Fibroblast of lung (primary cell): ENCODE results near the gene KCTD16. TPM values are rescaled to one million over a fixed set of nuclear protein-coding genes. Genes with fewer than 3 reads are reported as not detected.
A peak's percentile ranks its signal among the peaks of the same experiment; 100 is the strongest.

Source experiments
- DNase-seq, 2 donors: peaks; one replicate each; pipeline versions ENCODE4 v3.0.0 to v3.0.0-alpha.2; 2010; ENCODE audit warnings: low read depth in 2 of 2
- H2AFZ ChIP-seq: 2 replicates; pipeline ENCODE4 v1.5.1; 2012; ENCODE audit warnings: low read length, control low read depth, inconsistent platforms
- H3K27ac ChIP-seq: 2 replicates; pipeline ENCODE4 v1.5.1; 2011; ENCODE audit warnings: low read length, control low read depth; ENCODE audit not compliant: insufficient read depth
- H3K27me3 ChIP-seq: 2 replicates; pipeline ENCODE4 v1.5.1; 2011; ENCODE audit warnings: mild to moderate bottlenecking, low read length; ENCODE audit not compliant: control insufficient read depth, insufficient read depth
- H3K36me3 ChIP-seq: 2 replicates; pipeline ENCODE4 v1.5.1; 2011; ENCODE audit warnings: low read length; ENCODE audit not compliant: control insufficient read depth, insufficient read depth
- H3K4me1 ChIP-seq: 2 replicates; pipeline ENCODE4 v1.5.1; 2011; ENCODE audit warnings: low read length; ENCODE audit not compliant: control insufficient read depth, insufficient read depth; ENCODE audit errors: extremely low read depth
- H3K4me2 ChIP-seq: 2 replicates; pipeline ENCODE4 v1.5.1; 2011; ENCODE audit warnings: low read length, control low read depth; ENCODE audit not compliant: insufficient read depth; ENCODE audit errors: extremely low read depth
- H3K4me3 ChIP-seq, 4 experiments: fragments of 200-600 bp in 1 of 4; sonication (generic) in 1 of 4; replicated peaks in 1 of 4; 2 replicates each; pipeline ENCODE4 v1.5.1; 2011 to 2016; ENCODE audit warnings: low read length in 4 of 4, low read depth in 3 of 4, mild to moderate bottlenecking in 3 of 4, control low read depth in 2 of 4, inconsistent platforms in 1 of 4, mixed read lengths in 1 of 4; ENCODE audit not compliant: insufficient read depth in 1 of 4; ENCODE audit errors: control extremely low read depth in 1 of 4
- H3K79me2 ChIP-seq: 2 replicates; pipeline ENCODE4 v1.5.1; 2012; ENCODE audit warnings: mild to moderate bottlenecking, low read length, inconsistent platforms; ENCODE audit not compliant: control insufficient read depth, insufficient read depth
- H3K9ac ChIP-seq: 2 replicates; pipeline ENCODE4 v1.5.1; 2011; ENCODE audit warnings: mild to moderate bottlenecking, low read length, control low read depth; ENCODE audit not compliant: insufficient read depth
- H3K9me3 ChIP-seq: 2 replicates; pipeline ENCODE4 v1.5.1; 2012; ENCODE audit warnings: low read depth, low read length; ENCODE audit not compliant: control insufficient read depth, insufficient read depth
- H4K20me1 ChIP-seq: 2 replicates; pipeline ENCODE4 v1.5.1; 2011; ENCODE audit warnings: low read length; ENCODE audit not compliant: control insufficient read depth, insufficient read depth; ENCODE audit errors: extremely low read depth
- CTCF ChIP-seq, 2 donors: IDR thresholded peaks in 1 of 2; conservative IDR thresholded peaks in 1 of 2; 1 replicate in 1 of 2; 2 replicates in 1 of 2; pipeline ENCODE4 v1.5.1; 2011 to 2012; ENCODE audit warnings: low read length in 2 of 2, control low read depth in 1 of 2, inconsistent platforms in 1 of 2, low read depth in 1 of 2, mild to moderate bottlenecking in 1 of 2
- EZH2 ChIP-seq: IDR thresholded peaks from 2 replicates; pipeline ENCODE4 v1.5.1; 2012; ENCODE audit warnings: low read length, control low read depth, mild to moderate bottlenecking; ENCODE audit errors: missing control alignments
- polyA plus RNA-seq, 2 donors: library from polyadenylated mRNA; depleted of rRNA in 1 of 2; stranded (reverse) in 1 of 2; unstranded in 1 of 2; fragments of >200 nt; gene quantifications; 2 replicates each; pipeline ENCODE4 v1.2.1, GENCODE V29; 2011 to 2012; ENCODE audit warnings: missing spikeins in 1 of 2
- total RNA-seq: library from RNA; depleted of rRNA; stranded (reverse); fragments of >200 nt; gene quantifications from 2 replicates; pipeline ENCODE4 v1.2.1, GENCODE V29; 2014

The KCTD16 gene
- total and polyA plus RNA-seq, 2 donors (not counting 1 experiment from before 2014, with no cell fraction given) = 0.32 to 1.2 TPM

- H3K27ac ChIP-seq = no peak overlapping the region
- no peak overlapping the region for H2AFZ ChIP-seq
- H3K9ac ChIP-seq = no peak overlapping the region
- H4K20me1 ChIP-seq = no peaks in the 10 kb centered on the region
- no peak for DNase-seq
- no peaks in the 10 kb centered on the region for H3K9me3 ChIP-seq
- H3K4me2 ChIP-seq = no peak overlapping the region
- H3K4me3 ChIP-seq = no peak overlapping the region
- H3K79me2 ChIP-seq = no peaks in the 10 kb centered on the region
- no peak for TF ChIP-seq CTCF (conservative IDR thresholded peaks at IDR 0.05 in 1 of 2, IDR thresholded peaks at IDR 0.05 in 1 of 2; ENCODE audit: low read depth in 1 of 2, low read length in 2 of 2)
- TF ChIP-seq EZH2 = no peak
- H3K27me3 ChIP-seq = no peaks in the 10 kb centered on the region
- H3K4me1 ChIP-seq = no peaks in the 10 kb centered on the region
- H3K36me3 ChIP-seq = no peaks in the 10 kb centered on the region
These were observed 159.0 kb downstream of the KCTD16 start for GRCh38 chr5:144329681-144330080.

- H2AFZ ChIP-seq = no peak overlapping the region
- H3K4me2 ChIP-seq = no peak overlapping the region
- H3K27me3 ChIP-seq = no peaks in the 10 kb centered on the region
- no peak overlapping the region for H3K27ac ChIP-seq
- no peak overlapping the region for H3K9ac ChIP-seq
- TF ChIP-seq CTCF (conservative IDR thresholded peaks at IDR 0.05 in 1 of 2, IDR thresholded peaks at IDR 0.05 in 1 of 2; ENCODE audit: low read depth in 1 of 2, low read length in 2 of 2) (no peak), EZH2 (no peak)
- H3K4me3 ChIP-seq = no peak overlapping the region
- H3K4me1 ChIP-seq = no peaks in the 10 kb centered on the region
- H3K9me3 ChIP-seq = no peaks in the 10 kb centered on the region
- no peaks in the 10 kb centered on the region for H3K36me3 ChIP-seq
- no peaks in the 10 kb centered on the region for H4K20me1 ChIP-seq
- DNase-seq = no peak
- H3K79me2 ChIP-seq = no peaks in the 10 kb centered on the region
These were observed 160.7 kb downstream of the KCTD16 start for GRCh38 chr5:144331361-144331760.

GRCh38 chr5:144332265-144332664, 161.6 kb downstream of the KCTD16 start:
- no peak overlapping the region for H2AFZ ChIP-seq

More at GRCh38 chr5:144332265-144332664, 161.6 kb downstream of the KCTD16 start:
- H3K79me2 ChIP-seq = no peaks in the 10 kb centered on the region
- H3K36me3 ChIP-seq = no peaks in the 10 kb centered on the region
- H3K27ac ChIP-seq = no peak overlapping the region
- no peak overlapping the region for H3K4me2 ChIP-seq
- no peaks in the 10 kb centered on the region for H3K9me3 ChIP-seq
- no peaks in the 10 kb centered on the region for H4K20me1 ChIP-seq
- H3K9ac ChIP-seq = no peak overlapping the region
- no peaks in the 10 kb centered on the region for H3K27me3 ChIP-seq
- peak in 1 of 2 donors; percentile 2 for DNase-seq
- no peaks in the 10 kb centered on the region for H3K4me1 ChIP-seq
- TF ChIP-seq CTCF (conservative IDR thresholded peaks at IDR 0.05 in 1 of 2, IDR thresholded peaks at IDR 0.05 in 1 of 2; ENCODE audit: low read depth in 1 of 2, low read length in 2 of 2) = peak in 1 of 2 donors; percentile 19
- no peak for TF ChIP-seq EZH2
- no peak overlapping the region for H3K4me3 ChIP-seq
